AG09309 (cell line): ENCODE data around the gene APOF.

Experiments
- DNase-seq: peaks from one replicate; pipeline ENCODE4 v3.0.0-alpha.2; 2010; ENCODE audit warnings: low read depth
- H3K4me3 ChIP-seq: 2 replicates; pipeline ENCODE4 v1.5.1; 2011; ENCODE audit warnings: mild to moderate bottlenecking, low read depth, low read length, moderate library complexity; ENCODE audit not compliant: control insufficient read depth
- TF ChIP-seq, protein P1 (sequence below): IDR thresholded peaks from 2 replicates; pipeline ENCODE4 v1.5.1; 2011; ENCODE audit warnings: mild to moderate bottlenecking, low read depth, low read length, inconsistent platforms; ENCODE audit not compliant: insufficient read depth, control insufficient read depth; ENCODE audit errors: missing control alignments

Gene APOF

GRCh38 chr12:56377989-56378316, 15.3 kb upstream of the APOF start:
- no peak overlapping the region for H3K4me3 ChIP-seq
- DNase-seq: no peak
- TF ChIP-seq, protein P1, sequence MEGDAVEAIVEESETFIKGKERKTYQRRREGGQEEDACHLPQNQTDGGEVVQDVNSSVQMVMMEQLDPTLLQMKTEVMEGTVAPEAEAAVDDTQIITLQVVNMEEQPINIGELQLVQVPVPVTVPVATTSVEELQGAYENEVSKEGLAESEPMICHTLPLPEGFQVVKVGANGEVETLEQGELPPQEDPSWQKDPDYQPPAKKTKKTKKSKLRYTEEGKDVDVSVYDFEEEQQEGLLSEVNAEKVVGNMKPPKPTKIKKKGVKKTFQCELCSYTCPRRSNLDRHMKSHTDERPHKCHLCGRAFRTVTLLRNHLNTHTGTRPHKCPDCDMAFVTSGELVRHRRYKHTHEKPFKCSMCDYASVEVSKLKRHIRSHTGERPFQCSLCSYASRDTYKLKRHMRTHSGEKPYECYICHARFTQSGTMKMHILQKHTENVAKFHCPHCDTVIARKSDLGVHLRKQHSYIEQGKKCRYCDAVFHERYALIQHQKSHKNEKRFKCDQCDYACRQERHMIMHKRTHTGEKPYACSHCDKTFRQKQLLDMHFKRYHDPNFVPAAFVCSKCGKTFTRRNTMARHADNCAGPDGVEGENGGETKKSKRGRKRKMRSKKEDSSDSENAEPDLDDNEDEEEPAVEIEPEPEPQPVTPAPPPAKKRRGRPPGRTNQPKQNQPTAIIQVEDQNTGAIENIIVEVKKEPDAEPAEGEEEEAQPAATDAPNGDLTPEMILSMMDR: no peak

GRCh38 chr12:56377310-56377988, 14.8 kb upstream of the APOF start:
- TF ChIP-seq, protein P1: peak; percentile 23
- no peak overlapping the region for H3K4me3 ChIP-seq
- DNase-seq: no peak

DNA sequence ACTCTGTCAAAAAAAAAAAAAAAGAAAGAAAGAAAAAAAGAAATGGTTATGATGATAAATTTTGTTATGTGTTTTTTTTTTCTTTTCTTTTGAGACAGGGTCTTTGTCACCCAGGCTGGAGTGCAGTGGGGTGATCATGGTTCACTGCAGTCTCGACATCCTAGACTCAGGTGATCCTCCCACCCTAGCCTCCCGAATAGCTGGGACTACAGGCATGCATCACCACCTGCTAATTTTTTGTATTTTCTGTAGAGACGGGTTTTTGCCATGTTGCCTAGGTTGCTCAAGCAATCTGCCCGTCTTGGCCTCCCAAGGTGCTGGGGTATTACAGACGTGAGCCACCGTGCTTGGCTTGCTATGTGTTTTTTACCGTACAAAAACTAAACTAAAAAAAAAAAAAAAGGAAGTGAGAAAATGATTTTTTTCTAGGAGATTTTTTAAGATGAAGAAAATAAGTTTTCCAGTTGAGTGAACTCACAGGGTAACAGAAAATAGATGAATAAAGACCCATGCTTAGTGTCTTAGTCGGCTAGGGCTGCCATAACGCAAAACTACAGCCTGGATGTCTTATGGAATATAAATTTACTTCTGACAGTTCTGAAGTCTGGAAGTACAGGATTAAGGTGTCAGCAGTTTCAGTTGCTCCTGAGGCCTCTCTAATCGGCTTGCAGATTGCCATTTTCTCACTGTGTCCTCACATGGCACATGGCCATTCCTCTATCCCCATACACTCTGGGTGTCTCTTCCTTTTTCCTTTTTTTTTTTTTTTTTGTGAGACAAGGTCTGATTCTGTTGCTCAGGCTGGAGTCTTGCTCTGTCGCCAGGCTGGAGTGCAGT, 13.2 kb upstream of the APOF start:
- H3K4me3 ChIP-seq: no peak overlapping the region
- TF ChIP-seq, protein P1: no peak
- no peak for DNase-seq

DNA sequence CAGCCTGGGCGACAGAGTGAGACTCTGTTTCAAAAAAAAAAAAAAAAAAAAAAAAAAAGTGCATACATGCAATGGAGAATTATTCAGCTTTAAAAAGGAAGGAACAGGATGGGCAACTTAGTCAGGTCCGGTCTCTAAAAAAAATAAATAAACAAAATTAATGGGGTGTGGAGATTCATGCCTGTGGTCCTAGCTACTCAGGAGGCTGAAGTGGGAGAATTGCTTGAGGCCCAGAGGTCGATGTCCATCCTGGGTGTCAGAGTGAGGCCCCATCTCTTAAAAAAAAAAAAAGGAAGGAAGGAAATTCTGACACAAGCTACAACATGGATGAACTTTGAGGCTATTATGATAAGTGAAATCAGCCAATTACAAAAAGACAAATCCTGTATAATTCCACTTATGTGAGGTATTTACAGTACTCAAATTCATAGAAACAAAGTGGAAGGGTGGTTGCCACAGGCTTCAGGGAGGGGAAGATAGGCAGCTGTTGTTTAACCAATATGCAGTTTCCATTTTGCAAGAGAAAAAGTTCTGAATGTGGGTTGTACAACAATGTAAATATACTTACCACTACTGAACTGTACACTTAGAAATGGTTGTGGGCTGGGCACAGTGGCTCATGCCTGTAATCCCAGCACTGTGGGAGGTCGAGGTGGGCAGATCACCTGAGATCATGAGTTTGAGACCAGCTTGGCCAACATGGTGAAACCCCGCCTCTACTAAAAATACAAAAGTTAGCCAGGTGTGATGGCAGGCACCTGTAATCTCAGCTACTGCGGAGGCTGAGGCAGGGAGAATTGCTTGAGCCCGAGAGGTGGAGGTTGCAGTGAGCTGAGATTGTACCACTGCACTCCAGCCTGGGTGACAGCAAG, 12.3 kb upstream of the APOF start:
- no peak overlapping the region for H3K4me3 ChIP-seq
- TF ChIP-seq, protein P1: no peak
- no peak for DNase-seq

DNA sequence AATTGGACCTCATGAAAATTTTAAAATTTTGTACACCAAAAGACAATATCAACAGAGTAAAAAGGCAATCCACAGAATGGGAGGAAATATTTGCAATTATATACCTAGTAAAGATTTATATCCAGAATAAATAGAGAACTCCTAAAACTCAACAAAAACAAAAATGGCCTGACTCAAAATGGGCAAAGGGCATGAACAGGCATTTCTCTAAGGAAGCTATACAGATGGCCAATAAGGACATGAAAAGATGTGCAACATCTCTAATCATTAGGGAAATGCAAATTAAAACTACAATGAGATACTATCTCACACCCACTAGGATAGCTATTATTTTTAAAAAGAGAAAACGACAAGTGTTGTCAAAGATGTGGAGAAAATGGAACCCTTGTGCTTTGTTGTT, 10.9 kb upstream of the APOF start:
- DNase-seq: no peak
- TF ChIP-seq, protein P1: no peak

GRCh38 chr12:56366948-56367347, 4.3 kb upstream of the APOF start:
- no peak overlapping the region for H3K4me3 ChIP-seq
- no peak for DNase-seq
- TF ChIP-seq, protein P1: no peak

More for the DNA sequence above, 10.9 kb upstream of the APOF start:
- no peak overlapping the region for H3K4me3 ChIP-seq
